IMR-90 (cell line): ENCODE results near the gene MADCAM1. TPM values are rescaled to one million over a fixed set of nuclear protein-coding genes. Genes with fewer than 3 reads are reported as not detected.

Experiments used
- ATAC-seq: fragments of 200-7000 bp; cut with Tn5 transposase; 2 replicates; pipeline ENCODE4 v1.9.1; 2020; ENCODE audit warnings: low read depth, mild to moderate bottlenecking, moderate library complexity
- BruUV-seq: library from RNA; stranded (reverse); fragments of 400-500 nt; replicated peaks from 2 replicates; lab custom pipeline; 2021; lab: Mats Ljungman, UMichigan
- CTCF ChIA-PET: fragments of 300-600 bp; formaldehyde crosslinking; extraction: SDS; loops from one replicate; lab custom pipeline; 2021; ENCODE audit warnings: antibody characterized with exemption; lab: Yijun Ruan, JAX
- POLR2A ChIA-PET: fragments of 300-600 bp; sonication (Branson Sonifier 250); formaldehyde crosslinking; loops from one replicate; lab custom pipeline; 2022; ENCODE audit warnings: antibody characterized with exemption; ENCODE audit not compliant: unreplicated experiment; lab: Charles Lee
- DNase-seq: peaks from one replicate; pipeline ENCODE4 v3.0.0; 2013
- H2AFZ ChIP-seq: replicated peaks from 2 replicates; pipeline ENCODE3; 2013; ENCODE audit warnings: low read length, mild to moderate bottlenecking; ENCODE audit not compliant: poor library complexity
- H2AK5ac ChIP-seq: 2 replicates; pipeline ENCODE4 v1.6.1; 2013; ENCODE audit warnings: low read depth, low read length, inconsistent platforms
- H2AK9ac ChIP-seq: replicated peaks from 2 replicates; pipeline ENCODE3; 2013; ENCODE audit warnings: mild to moderate bottlenecking, low read depth, low read length, moderate library complexity; ENCODE audit not compliant: poor library complexity
- H2BK120ac ChIP-seq: 2 replicates; pipeline ENCODE4 v1.6.1; 2013; ENCODE audit warnings: low read depth, low read length, inconsistent platforms
- H2BK15ac ChIP-seq: 3 replicates; pipeline ENCODE4 v1.6.1; 2013; ENCODE audit warnings: low read depth, low read length, inconsistent platforms
- H2BK20ac ChIP-seq: 2 replicates; pipeline ENCODE4 v1.6.1; 2013; ENCODE audit warnings: low read depth, mild to moderate bottlenecking, inconsistent platforms, low read length, moderate library complexity
- H2BK5ac ChIP-seq: 2 replicates; pipeline ENCODE4 v1.6.1; 2013; ENCODE audit warnings: mild to moderate bottlenecking, low read depth, low read length, inconsistent platforms; ENCODE audit not compliant: poor library complexity, severe bottlenecking
- H3K14ac ChIP-seq: replicated peaks from 2 replicates; pipeline ENCODE4 v1.6.1; 2013; ENCODE audit warnings: low read depth, low read length, inconsistent platforms
- H3K18ac ChIP-seq: 2 replicates; pipeline ENCODE4 v1.6.1; 2013; ENCODE audit warnings: low read depth, low read length, control low read depth
- H3K23ac ChIP-seq: 2 replicates; pipeline ENCODE4 v1.6.1; 2013; ENCODE audit warnings: low read depth, low read length, inconsistent platforms
- H3K27ac ChIP-seq: 2 replicates; pipeline ENCODE4 v1.5.1; 2013; ENCODE audit warnings: mild to moderate bottlenecking, control low read depth, low read length; ENCODE audit not compliant: insufficient read depth
- H3K27me3 ChIP-seq: 2 replicates; pipeline ENCODE4 v1.6.1; 2013; ENCODE audit warnings: low read length; ENCODE audit not compliant: control insufficient read depth, insufficient read depth
- H3K36me3 ChIP-seq: 2 replicates; pipeline ENCODE4 v1.6.1; 2013; ENCODE audit warnings: low read length, mixed read lengths; ENCODE audit not compliant: control insufficient read depth, insufficient read depth
- H3K4ac ChIP-seq: 2 replicates; pipeline ENCODE4 v1.6.1; 2013; ENCODE audit warnings: low read depth, low read length, inconsistent platforms
- H3K4me1 ChIP-seq: 2 replicates; pipeline ENCODE4 v1.6.1; 2013; ENCODE audit warnings: low read length, mixed read lengths; ENCODE audit not compliant: control insufficient read depth, insufficient read depth
- H3K4me2 ChIP-seq: 2 replicates; pipeline ENCODE4 v1.6.1; 2013; ENCODE audit warnings: low read depth, mild to moderate bottlenecking, control low read depth, low read length, moderate library complexity
- H3K4me3 ChIP-seq: 2 replicates; pipeline ENCODE4 v1.5.1; 2013; ENCODE audit warnings: low read depth, mild to moderate bottlenecking, control low read depth, low read length, moderate library complexity; ENCODE audit not compliant: insufficient read depth
- H3K56ac ChIP-seq: 2 replicates; pipeline ENCODE4 v1.6.1; 2013; ENCODE audit warnings: low read length, inconsistent platforms; ENCODE audit not compliant: insufficient read depth; ENCODE audit errors: extremely low read depth
- H3K79me1 ChIP-seq, 2 experiments: 2 replicates each; pipeline ENCODE4 v1.6.1; 2013; ENCODE audit warnings: low read length in 2 of 2, inconsistent platforms in 1 of 2, low read depth in 1 of 2
- H3K9ac ChIP-seq: 2 replicates; pipeline ENCODE4 v1.6.1; 2013; ENCODE audit warnings: low read depth, low read length, control low read depth
- H3K9me1 ChIP-seq: 2 replicates; pipeline ENCODE4 v1.6.1; 2013; ENCODE audit warnings: low read length, inconsistent platforms; ENCODE audit not compliant: insufficient read depth
- H3K9me3 ChIP-seq: 2 replicates; pipeline ENCODE4 v1.6.1; 2013; ENCODE audit warnings: low read length; ENCODE audit not compliant: control insufficient read depth, insufficient read depth
- H4K20me1 ChIP-seq: 2 replicates; pipeline ENCODE4 v1.6.1; 2013; ENCODE audit warnings: low read length, inconsistent platforms; ENCODE audit not compliant: insufficient read depth
- H4K5ac ChIP-seq: 2 replicates; pipeline ENCODE4 v1.6.1; 2013; ENCODE audit warnings: mild to moderate bottlenecking, low read depth, low read length, control low read depth
- H4K8ac ChIP-seq, 2 experiments: 2 replicates each; pipeline ENCODE4 v1.6.1; 2013; ENCODE audit warnings: low read depth in 2 of 2, low read length in 2 of 2, control low read depth in 1 of 2, inconsistent platforms in 1 of 2
- H4K91ac ChIP-seq: 2 replicates; pipeline ENCODE4 v1.6.1; 2013; ENCODE audit warnings: low read depth, low read length, inconsistent platforms; ENCODE audit not compliant: insufficient read depth
- BHLHE40 ChIP-seq: fragments of 150-350 bp; IDR thresholded peaks from 2 replicates; pipeline ENCODE4 v1.6.1; 2016; ENCODE audit warnings: mild to moderate bottlenecking, low read depth, low read length
- CEBPB ChIP-seq: IDR thresholded peaks from 2 replicates; pipeline ENCODE4 v1.6.1; 2012; ENCODE audit warnings: low read depth, low read length, improper control_type of control experiment
- CHD1 ChIP-seq: IDR thresholded peaks from 2 replicates; pipeline ENCODE4 v1.6.1; 2012; ENCODE audit warnings: low read depth, low read length, improper control_type of control experiment
- CTCF ChIP-seq: conservative IDR thresholded peaks from 2 replicates; pipeline ENCODE4 v1.5.1; 2012; ENCODE audit warnings: mild to moderate bottlenecking, low read depth, low read length, improper control_type of control experiment
- FOS ChIP-seq: fragments of 150-350 bp; IDR thresholded peaks from 2 replicates; pipeline ENCODE4 v1.6.1; 2016; ENCODE audit warnings: low read depth, low read length
- MAFK ChIP-seq: IDR thresholded peaks from 2 replicates; pipeline ENCODE4 v1.6.1; 2012; ENCODE audit warnings: low read depth, low read length, improper control_type of control experiment
- MAZ ChIP-seq: IDR thresholded peaks from 2 replicates; pipeline ENCODE4 v1.6.1; 2012; ENCODE audit warnings: low read depth, mild to moderate bottlenecking, low read length, improper control_type of control experiment, moderate library complexity, borderline replicate concordance
- MXI1 ChIP-seq: IDR thresholded peaks from 2 replicates; pipeline ENCODE4 v1.6.1; 2012; ENCODE audit warnings: low read depth, mild to moderate bottlenecking, low read length, moderate library complexity, borderline replicate concordance
- POLR2A ChIP-seq: IDR thresholded peaks from 2 replicates; pipeline ENCODE4 v1.6.1; 2012; ENCODE audit warnings: mild to moderate bottlenecking, low read depth, low read length
- RAD21 ChIP-seq: IDR thresholded peaks from 2 replicates; pipeline ENCODE4 v1.6.1; 2012; ENCODE audit warnings: low read length, improper control_type of control experiment
- RCOR1 ChIP-seq: IDR thresholded peaks from 2 replicates; pipeline ENCODE4 v1.6.1; 2012; ENCODE audit warnings: mild to moderate bottlenecking, low read length, improper control_type of control experiment; ENCODE audit not compliant: insufficient replicate concordance
- RFX5 ChIP-seq: IDR thresholded peaks from 2 replicates; pipeline ENCODE4 v1.8.0; 2012; ENCODE audit warnings: low read depth, mild to moderate bottlenecking, low read length, moderate library complexity
- WGBS, 2 experiments: methylation state at CpG; one replicate each; pipeline versions ENCODE4 v1.1.5 to v1.1.7; 2013; ENCODE audit warnings: missing lambda C conversion rate in 2 of 2; ENCODE audit not compliant: insufficient read length in 1 of 2; ENCODE audit errors: extremely low coverage in 2 of 2; 5-methylcytosine and 5-hydroxymethylcytosine counted together
- dilution Hi-C: fragments of 300-500 bp; cut with HindIII; formaldehyde crosslinking; loops from one replicate; pipeline ENCODE4 v1.14.3; 2018; ENCODE audit warnings: low sequenced_read_pairs; ENCODE audit not compliant: unreplicated experiment
- in situ Hi-C: fragments of 300-500 bp; cut with MboI; formaldehyde crosslinking; loops from 3 replicates; pipeline ENCODE4 v1.14.3; 2019; ENCODE audit warnings: low sequenced_read_pairs, inconsistent platforms, mixed read lengths
- intact Hi-C: fragments of 100-400 bp; cut with micrococcal nuclease; formaldehyde crosslinking; loops from 2 replicates; pipeline ENCODE4 v1.10.0; 2022
- polyA plus RNA-seq, 3 experiments: library from polyadenylated mRNA; depleted of rRNA; stranded (reverse); fragments of >200 nt; gene quantifications; 2 replicates each; pipeline ENCODE4 v1.2.3, GENCODE V29; 2012; ENCODE audit warnings: low replicate concordance in 1 of 3
- total RNA-seq: library from RNA; depleted of rRNA; stranded (reverse); fragments of >200 nt; gene quantifications from 2 replicates; pipeline ENCODE4 v1.2.3, GENCODE V29; 2012
- TF ChIP-seq, protein P1 (sequence below): fragments of 150-350 bp; IDR thresholded peaks from 2 replicates; pipeline ENCODE4 v1.6.1; 2017; ENCODE audit warnings: mild to moderate bottlenecking, antibody characterized with exemption, low read length, low read depth

The MADCAM1 gene
- total and polyA plus RNA-seq, 2 of the 4 experiments (the other 2 are of a cell fraction): 0.24 TPM; not detected in 1

DNA sequence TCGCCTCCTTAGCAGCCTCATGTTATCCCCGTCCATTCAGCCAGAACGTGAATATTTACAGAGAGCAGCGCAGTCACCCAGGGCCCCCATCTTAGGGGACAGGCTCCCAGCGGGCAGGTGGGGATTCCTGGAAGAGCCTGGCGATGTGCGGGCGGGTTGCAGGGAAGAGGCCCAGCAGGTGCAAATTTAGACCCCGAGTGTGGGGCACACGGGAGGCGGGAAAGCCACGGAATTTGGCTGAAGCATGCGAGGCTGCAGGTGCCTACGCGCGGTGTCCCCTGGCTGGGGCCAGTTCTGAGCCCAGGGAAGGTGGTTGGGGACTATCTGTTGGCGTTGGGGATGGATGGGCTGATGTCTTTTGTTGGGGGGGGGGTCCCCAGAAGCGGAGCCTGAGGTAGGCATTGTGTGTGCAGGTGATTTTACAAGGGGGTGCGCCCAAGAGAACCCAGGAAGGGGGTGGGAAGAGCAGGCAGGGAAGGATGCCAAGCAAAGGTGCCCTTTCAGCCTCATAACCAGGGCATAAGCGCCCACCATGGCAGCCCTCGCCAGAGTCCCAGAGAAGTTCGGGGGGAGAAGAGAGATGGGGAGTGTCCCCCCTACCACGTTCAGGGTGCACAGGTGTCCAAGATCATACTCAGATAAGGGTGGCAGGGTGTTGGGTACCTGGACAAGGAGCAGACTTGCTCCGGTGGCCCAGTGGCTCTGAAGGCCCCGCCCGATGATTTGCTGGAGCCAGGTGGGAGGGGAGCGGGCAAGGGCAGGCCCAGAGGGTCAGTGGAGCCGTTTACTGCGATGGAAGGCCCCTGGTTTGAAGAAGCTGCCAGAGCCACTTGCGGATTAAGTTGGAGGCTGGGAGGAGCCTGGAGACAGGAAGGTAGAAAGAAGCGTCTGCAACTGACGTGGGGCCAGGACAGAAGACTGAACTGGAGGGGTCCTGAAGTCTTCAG, 12.2 kb downstream of the MADCAM1 start:
- Histone ChIP-seq H4K20me1 (0 out of 2 replicates have a peak, but pooled peaks cover under 1% of the 10 kb centered on the region), H3K18ac (no peak overlapping the region), H2AK9ac (peak overlapping the region; percentile 87), H3K9ac (peak overlapping the region; percentile 48), H2BK5ac (no peak overlapping the region), H3K4ac (no peak overlapping the region), H3K79me1 (peaks cover 0 to 27% of the 10 kb centered on the region in 2 experiments; a peak in 2 of 4 replicates), H3K36me3 (peaks cover 2% of the 10 kb centered on the region; the same call in 1 of the 2 replicates), H3K27me3 (no peaks in the 10 kb centered on the region), H3K4me3 (peak overlapping the region; percentile 65), H2BK20ac (no peak overlapping the region), H3K9me1 (peaks cover 3% of the 10 kb centered on the region; the same call in 1 of the 2 replicates), H4K8ac (peak overlapping the region in 1 of 2 experiments; percentile 18; a peak in 1 of 4 replicates), H4K91ac (no peak overlapping the region), H3K14ac (no peak overlapping the region), H2BK15ac (no peak overlapping the region), H2BK120ac (no peak overlapping the region), H3K56ac (no peak overlapping the region), H3K27ac (no peak overlapping the region), H3K23ac (no peak overlapping the region), H2AK5ac (peak overlapping the region; percentile 92; the same call in 1 of the 2 replicates), H3K9me3 (no peaks in the 10 kb centered on the region), H3K4me1 (peaks cover 12% of the 10 kb centered on the region), H4K5ac (no peak overlapping the region), H3K4me2 (peak overlapping the region; percentile 96), H2AFZ (peak overlapping the region; percentile 99)
- in situ Hi-C loops: no loop called here
- dilution Hi-C loops: no loop called here
- intact Hi-C loops: loop anchor here (5.0 kb wide), 1 partner anchor 126 kb away; no protein-coding TSS in a partner anchor
- ChIA-PET CTCF (no interaction called here), POLR2A (no interaction called here)
- no TSS peak for BruUV-seq
- WGBS, 2 experiments: 56% methylated on average over 23 of the region's 32 CpGs; no CpG with 5 or more reads in 1 of the 2 experiments
- ATAC-seq (no peak), DNase-seq (no peak)
- TF ChIP-seq RAD21: no peak
- no peak for TF ChIP-seq CHD1
- TF ChIP-seq BHLHE40: no peak
- TF ChIP-seq RFX5: no peak
- no peak for TF ChIP-seq FOS
- TF ChIP-seq CTCF: no peak
- TF ChIP-seq, protein P1, sequence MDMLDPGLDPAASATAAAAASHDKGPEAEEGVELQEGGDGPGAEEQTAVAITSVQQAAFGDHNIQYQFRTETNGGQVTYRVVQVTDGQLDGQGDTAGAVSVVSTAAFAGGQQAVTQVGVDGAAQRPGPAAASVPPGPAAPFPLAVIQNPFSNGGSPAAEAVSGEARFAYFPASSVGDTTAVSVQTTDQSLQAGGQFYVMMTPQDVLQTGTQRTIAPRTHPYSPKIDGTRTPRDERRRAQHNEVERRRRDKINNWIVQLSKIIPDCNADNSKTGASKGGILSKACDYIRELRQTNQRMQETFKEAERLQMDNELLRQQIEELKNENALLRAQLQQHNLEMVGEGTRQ: no peak
- no peak for TF ChIP-seq RCOR1
- no peak for TF ChIP-seq MAFK
- TF ChIP-seq MXI1: no peak
- no peak for TF ChIP-seq MAZ
- no peak for TF ChIP-seq POLR2A
- no peak for TF ChIP-seq CEBPB
